SH-SY5Y (cell line): ENCODE results near the gene CACNG7.

Source experiments
- GATA2 ChIP-seq: IDR thresholded peaks from 2 replicates; pipeline ENCODE4 v1.6.1; 2011; ENCODE audit warnings: mild to moderate bottlenecking, low read depth, low read length
- GATA3 ChIP-seq: IDR thresholded peaks from 2 replicates; pipeline ENCODE4 v1.6.1; 2011; ENCODE audit warnings: low read depth, mild to moderate bottlenecking, low read length, moderate library complexity

- TF ChIP-seq GATA2 (no peak), GATA3 (no peak)
Measured at GRCh38 chr19:53944933-53945332, 35.9 kb downstream of the CACNG7 start.
